DLD1 (cell line): ENCODE data around the gene PDE1A.

ENCODE experiments used
- in situ Hi-C: cut with HindIII; loops from 2 replicates; pipeline ENCODE4 v1.10.0; 2017; ENCODE audit warnings: low sequenced_read_pairs

The PDE1A gene

GRCh38 chr2:182426918-182427240 lies at the start of gene PDE1A:
Gene PDE1A (minus strand): TSS chr2:182427036.
- in situ Hi-C loops, result no loop called here

- in situ Hi-C loops, result no loop called here
Observed at GRCh38 chr2:182473635-182474034, 46.8 kb upstream of the PDE1A start.

- in situ Hi-C loops, result no loop called here
Observed at GRCh38 chr2:182463760-182464159, 36.9 kb upstream of the PDE1A start.

GRCh38 chr2:182456784-182457183 lies 29.9 kb upstream of the PDE1A start:
- in situ Hi-C loops, result no loop called here

- in situ Hi-C loops, result no loop called here
Observed at GRCh38 chr2:182452456-182452990, 25.7 kb upstream of the PDE1A start.

GRCh38 chr2:182448371-182448770 lies 21.5 kb upstream of the PDE1A start:
- in situ Hi-C loops, result no loop called here

- in situ Hi-C loops, result no loop called here
Observed at GRCh38 chr2:182447863-182448262, 21.0 kb upstream of the PDE1A start.

- in situ Hi-C loops, result no loop called here
Observed at GRCh38 chr2:182447163-182447562, 20.3 kb upstream of the PDE1A start.

GRCh38 chr2:182446087-182446486 lies 19.3 kb upstream of the PDE1A start:
- in situ Hi-C loops, result no loop called here

- in situ Hi-C loops, result no loop called here
Observed at GRCh38 chr2:182445391-182445965, 18.6 kb upstream of the PDE1A start.

GRCh38 chr2:182444806-182445205 lies 18.0 kb upstream of the PDE1A start:
- in situ Hi-C loops, result no loop called here

GRCh38 chr2:182444170-182444569 lies 17.3 kb upstream of the PDE1A start:
- in situ Hi-C loops, result no loop called here

- in situ Hi-C loops, result no loop called here
Observed at GRCh38 chr2:182436252-182436651, 9.4 kb upstream of the PDE1A start.

GRCh38 chr2:182435754-182436153 lies 8.9 kb upstream of the PDE1A start:
- in situ Hi-C loops, result no loop called here

- in situ Hi-C loops, result no loop called here
Observed at GRCh38 chr2:182432051-182432450, 5.2 kb upstream of the PDE1A start.

GRCh38 chr2:182428476-182428875 lies 1.6 kb upstream of the PDE1A start:
- in situ Hi-C loops, result no loop called here

GRCh38 chr2:182426082-182426917 lies 536 bp downstream of the PDE1A start:
- in situ Hi-C loops, result no loop called here

- in situ Hi-C loops, result no loop called here
Observed at GRCh38 chr2:182422864-182423263, 4.0 kb downstream of the PDE1A start.

- in situ Hi-C loops, result no loop called here
Observed at GRCh38 chr2:182420669-182421068, 6.2 kb downstream of the PDE1A start.

GRCh38 chr2:182416861-182417260 lies 10.0 kb downstream of the PDE1A start:
- in situ Hi-C loops, result no loop called here

GRCh38 chr2:182416191-182416590 lies 10.6 kb downstream of the PDE1A start:
- in situ Hi-C loops, result no loop called here

GRCh38 chr2:182415771-182416170 lies 11.1 kb downstream of the PDE1A start:
- in situ Hi-C loops, result no loop called here
